Keratinocyte (primary cell): ENCODE measurements around the gene HOMEZ. TPM values are rescaled to one million over a fixed set of nuclear protein-coding genes. Genes with fewer than 3 reads are reported as not detected.

Experiments used
- DNase-seq: peaks from one replicate; pipeline ENCODE4 v3.0.0-alpha.2; 2011; ENCODE audit warnings: low read depth, missing footprints, low spot score
- FAIRE-seq: peaks from 2 replicates; lab custom pipeline; 2011; peaks lifted over from hg19 to GRCh38; lab: Jason Lieb, UNC
- H2AFZ ChIP-seq: 2 replicates; pipeline ENCODE4 v1.6.0; 2012; ENCODE audit warnings: low read length, control low read depth, inconsistent platforms; ENCODE audit not compliant: control insufficient read depth
- H3K27ac ChIP-seq: 2 replicates; pipeline ENCODE4 v1.5.1; 2011; ENCODE audit warnings: low read length; ENCODE audit not compliant: control insufficient read depth, insufficient read depth
- H3K27me3 ChIP-seq: 3 replicates; pipeline ENCODE4 v1.6.0; 2011; ENCODE audit warnings: low read length; ENCODE audit not compliant: control insufficient read depth, insufficient read depth; ENCODE audit errors: extremely low read depth
- H3K36me3 ChIP-seq, 2 experiments: 2 replicates in 1 of 2; 3 replicates in 1 of 2; pipeline ENCODE4 v1.5.1; 2011; ENCODE audit warnings: low read length in 2 of 2, mild to moderate bottlenecking in 1 of 2; ENCODE audit not compliant: control insufficient read depth in 2 of 2, insufficient read depth in 2 of 2; ENCODE audit errors: extremely low read depth in 1 of 2
- H3K4me1 ChIP-seq: 3 replicates; pipeline ENCODE4 v1.5.1; 2011; ENCODE audit warnings: low read length; ENCODE audit not compliant: control insufficient read depth, insufficient read depth; ENCODE audit errors: extremely low read depth
- H3K4me2 ChIP-seq: 3 replicates; pipeline ENCODE4 v1.6.0; 2011; ENCODE audit warnings: low read depth, low read length; ENCODE audit not compliant: control insufficient read depth, insufficient read depth; ENCODE audit errors: extremely low read depth
- H3K4me3 ChIP-seq, 3 experiments: fragments of 200-600 bp in 1 of 3; sonication (generic) in 1 of 3; 2 replicates in 2 of 3; 3 replicates in 1 of 3; pipeline ENCODE4 v1.5.1; 2011 to 2016; ENCODE audit warnings: low read length in 3 of 3, mild to moderate bottlenecking in 3 of 3, control low read depth in 2 of 3, inconsistent platforms in 1 of 3, low read depth in 1 of 3, mixed read lengths in 1 of 3, mixed run types in 1 of 3, moderate library complexity in 1 of 3; ENCODE audit not compliant: control insufficient read depth in 2 of 3, insufficient read depth in 2 of 3; ENCODE audit errors: extremely low read depth in 1 of 3
- H3K79me2 ChIP-seq: 2 replicates; pipeline ENCODE4 v1.6.0; 2012; ENCODE audit warnings: low read length; ENCODE audit not compliant: control insufficient read depth, insufficient read depth
- H3K9ac ChIP-seq: 3 replicates; pipeline ENCODE4 v1.6.0; 2011; ENCODE audit warnings: low read length; ENCODE audit not compliant: control insufficient read depth, insufficient read depth; ENCODE audit errors: extremely low read depth
- H3K9me1 ChIP-seq: 3 replicates; pipeline ENCODE4 v1.6.0; 2011; ENCODE audit warnings: low read length; ENCODE audit not compliant: control insufficient read depth, insufficient read depth; ENCODE audit errors: extremely low read depth
- H3K9me3 ChIP-seq: 2 replicates; pipeline ENCODE4 v1.5.1; 2012; ENCODE audit warnings: low read depth, low read length; ENCODE audit not compliant: control insufficient read depth
- H4K20me1 ChIP-seq: 3 replicates; pipeline ENCODE4 v1.6.0; 2011; ENCODE audit warnings: low read length; ENCODE audit not compliant: control insufficient read depth, insufficient read depth; ENCODE audit errors: extremely low read depth
- EZH2 ChIP-seq: IDR thresholded peaks from one replicate; pipeline ENCODE4 v1.6.1; 2012; ENCODE audit warnings: inconsistent platforms, mild to moderate bottlenecking, low read length, moderate library complexity
- dilution Hi-C: fragments of 300-500 bp; cut with MboI; formaldehyde crosslinking; loops from one replicate; pipeline ENCODE4 v1.7.0; 2020; ENCODE audit warnings: low sequenced_read_pairs; ENCODE audit not compliant: extremely low pct_ligation_motif_present
- polyA plus RNA-seq, 5 experiments: library from polyadenylated mRNA; depleted of rRNA in 3 of 5; stranded (reverse) in 3 of 5; stranded (forward) in 1 of 5; unstranded in 1 of 5; fragments of >200 nt; gene quantifications; 1 replicate in 1 of 5; 2 replicates in 3 of 5; 3 replicates in 1 of 5; pipeline versions ENCODE4 v1.2.1 to v1.2.3, GENCODE V29; 2011 to 2012; ENCODE audit warnings: missing spikeins in 2 of 5, low read depth in 1 of 5, low replicate concordance in 1 of 5
- TF ChIP-seq, protein P1 (sequence below), 3 experiments: IDR thresholded peaks in 1 of 3; conservative IDR thresholded peaks in 1 of 3; optimal IDR thresholded peaks in 1 of 3; 2 replicates in 2 of 3; 3 replicates in 1 of 3; pipeline versions ENCODE3 to v1.5.1; 2011; ENCODE audit warnings: low read length in 3 of 3, mild to moderate bottlenecking in 3 of 3, moderate library complexity in 2 of 3, control low read depth in 1 of 3, inconsistent platforms in 1 of 3; ENCODE audit not compliant: insufficient read depth in 2 of 3; ENCODE audit errors: extremely low read depth in 1 of 3

HOMEZ gene
- polyA plus RNA-seq, 1 donor (not counting 4 experiments of a cell fraction or from before 2014, with no cell fraction given): 31.9 TPM

DNA sequence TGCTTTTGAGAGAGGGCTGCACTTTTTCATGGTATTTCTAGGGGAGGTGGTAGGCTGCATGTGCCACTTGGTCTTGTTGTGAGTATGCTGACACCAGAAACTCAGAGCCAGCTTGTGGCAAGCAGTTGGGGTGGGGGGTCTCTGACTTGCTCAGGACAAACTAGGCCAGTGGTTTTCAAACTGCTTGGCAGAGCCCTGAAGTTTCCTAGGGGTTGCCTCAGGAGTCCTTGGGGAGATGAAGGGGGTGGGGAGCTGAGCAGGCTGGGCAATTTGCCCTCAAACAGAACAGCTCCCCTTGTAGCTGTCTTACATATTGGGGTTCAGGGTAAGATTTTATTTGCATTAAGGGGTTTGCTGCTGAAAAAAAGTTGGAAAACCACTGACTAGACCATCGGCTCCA is 24.6 kb upstream of the HOMEZ start:
- Histone ChIP-seq H3K36me3 (peaks cover 27 to 34% of the 10 kb centered on the region in 2 experiments), H3K9ac (no peak overlapping the region), H3K4me1 (peaks cover 34% of the 10 kb centered on the region), H4K20me1 (peaks cover 5% of the 10 kb centered on the region), H3K4me3 (no peak overlapping the region), H3K9me1 (peaks cover 4% of the 10 kb centered on the region), H3K27ac (no peak overlapping the region), H3K9me3 (no peaks in the 10 kb centered on the region), H3K79me2 (peaks cover 62% of the 10 kb centered on the region), H3K4me2 (peak overlapping the region; percentile 23), H3K27me3 (no peaks in the 10 kb centered on the region), H2AFZ (no peak overlapping the region)
- no peak for FAIRE-seq
- no peak for DNase-seq
- dilution Hi-C loops: no loop called here
- TF ChIP-seq EZH2: no peak
- TF ChIP-seq, protein P1, sequence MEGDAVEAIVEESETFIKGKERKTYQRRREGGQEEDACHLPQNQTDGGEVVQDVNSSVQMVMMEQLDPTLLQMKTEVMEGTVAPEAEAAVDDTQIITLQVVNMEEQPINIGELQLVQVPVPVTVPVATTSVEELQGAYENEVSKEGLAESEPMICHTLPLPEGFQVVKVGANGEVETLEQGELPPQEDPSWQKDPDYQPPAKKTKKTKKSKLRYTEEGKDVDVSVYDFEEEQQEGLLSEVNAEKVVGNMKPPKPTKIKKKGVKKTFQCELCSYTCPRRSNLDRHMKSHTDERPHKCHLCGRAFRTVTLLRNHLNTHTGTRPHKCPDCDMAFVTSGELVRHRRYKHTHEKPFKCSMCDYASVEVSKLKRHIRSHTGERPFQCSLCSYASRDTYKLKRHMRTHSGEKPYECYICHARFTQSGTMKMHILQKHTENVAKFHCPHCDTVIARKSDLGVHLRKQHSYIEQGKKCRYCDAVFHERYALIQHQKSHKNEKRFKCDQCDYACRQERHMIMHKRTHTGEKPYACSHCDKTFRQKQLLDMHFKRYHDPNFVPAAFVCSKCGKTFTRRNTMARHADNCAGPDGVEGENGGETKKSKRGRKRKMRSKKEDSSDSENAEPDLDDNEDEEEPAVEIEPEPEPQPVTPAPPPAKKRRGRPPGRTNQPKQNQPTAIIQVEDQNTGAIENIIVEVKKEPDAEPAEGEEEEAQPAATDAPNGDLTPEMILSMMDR (optimal IDR thresholded peaks at IDR 0.05 in 1 of 3, IDR thresholded peaks at IDR 0.05 in 1 of 3, conservative IDR thresholded peaks at IDR 0.05 in 1 of 3; ENCODE audit: extremely low read depth in 1 of 3, insufficient read depth in 2 of 3, low read length in 3 of 3): no peak

DNA sequence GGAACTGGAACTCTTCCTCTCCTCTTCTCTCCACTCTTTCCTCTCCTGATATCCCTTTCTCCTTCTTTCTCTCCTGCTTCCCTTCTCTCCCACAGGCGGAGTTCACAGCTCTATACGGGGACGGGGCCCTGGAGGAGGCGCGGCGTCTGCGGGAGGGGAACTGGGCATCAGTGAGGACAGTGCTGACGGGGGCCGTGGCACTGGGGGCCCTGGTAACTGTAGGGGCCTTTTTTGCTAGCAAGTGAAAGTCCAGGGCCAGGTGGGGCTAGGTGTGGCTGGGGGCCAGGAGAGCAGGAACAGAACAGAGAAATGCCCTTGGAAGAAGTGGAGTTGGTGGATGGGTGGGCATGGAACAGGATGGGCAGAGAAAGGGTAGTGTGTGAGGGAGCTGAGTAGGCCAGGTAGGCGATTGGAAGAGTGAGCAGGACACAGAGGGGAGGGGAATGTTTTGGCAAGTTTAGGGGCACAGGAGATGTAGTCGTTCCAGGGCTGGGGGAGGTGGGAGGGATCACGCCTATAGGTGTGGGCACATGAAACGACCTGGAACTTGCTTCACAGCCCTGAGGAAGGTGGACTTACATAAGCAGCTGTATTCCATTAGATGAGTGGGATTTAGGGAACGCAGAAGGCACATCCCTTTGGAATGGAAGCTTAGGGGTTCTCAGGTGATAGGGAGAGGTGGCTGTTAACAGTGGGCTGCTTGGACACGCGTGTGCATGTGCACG is 23.0 kb upstream of the HOMEZ start:
- H3K9me1 ChIP-seq: peaks cover 4% of the 10 kb centered on the region
- peak overlapping the region; percentile 98 for H3K9ac ChIP-seq
- FAIRE-seq (no peak), DNase-seq (no peak)
- H3K4me3 ChIP-seq: peak overlapping the region; percentile 49 to 92 (median 81)
- peaks cover 60% of the 10 kb centered on the region for H3K79me2 ChIP-seq
- no peak overlapping the region for H2AFZ ChIP-seq
- dilution Hi-C loops: no loop called here
- TF ChIP-seq, protein P1 (optimal IDR thresholded peaks at IDR 0.05 in 1 of 3, IDR thresholded peaks at IDR 0.05 in 1 of 3, conservative IDR thresholded peaks at IDR 0.05 in 1 of 3; ENCODE audit: extremely low read depth in 1 of 3, insufficient read depth in 2 of 3, low read length in 3 of 3): no peak
- TF ChIP-seq EZH2: no peak
- no peaks in the 10 kb centered on the region for H3K9me3 ChIP-seq
- H3K4me2 ChIP-seq: peak overlapping the region; percentile 86
- peaks cover 27 to 34% of the 10 kb centered on the region in 2 experiments for H3K36me3 ChIP-seq
- peak overlapping the region; percentile 92 for H3K27ac ChIP-seq
- peaks cover 34% of the 10 kb centered on the region for H3K4me1 ChIP-seq
- no peaks in the 10 kb centered on the region for H3K27me3 ChIP-seq
- peaks cover 5% of the 10 kb centered on the region for H4K20me1 ChIP-seq
